Stimulated activated CD8-positive, alpha-beta memory T cell treated with anti-CD3 and anti-CD28 coated beads, Interleukin-12 subunit alpha, Interleukin-12 subunit beta, amount 100 ng/mL, for 1 hour (primary cell): ENCODE data around the gene PBOV1.
"Not testable (repeated sequence)": the region's sequence is repeated elsewhere in the genome, so short reads cannot be mapped to it uniquely, and the experiment has no call there.

Experiments used
- DNase-seq: peaks from one replicate; pipeline ENCODE4 v3.0.0-alpha.2; 2020; ENCODE audit warnings: low read depth

The PBOV1 gene

DNA sequence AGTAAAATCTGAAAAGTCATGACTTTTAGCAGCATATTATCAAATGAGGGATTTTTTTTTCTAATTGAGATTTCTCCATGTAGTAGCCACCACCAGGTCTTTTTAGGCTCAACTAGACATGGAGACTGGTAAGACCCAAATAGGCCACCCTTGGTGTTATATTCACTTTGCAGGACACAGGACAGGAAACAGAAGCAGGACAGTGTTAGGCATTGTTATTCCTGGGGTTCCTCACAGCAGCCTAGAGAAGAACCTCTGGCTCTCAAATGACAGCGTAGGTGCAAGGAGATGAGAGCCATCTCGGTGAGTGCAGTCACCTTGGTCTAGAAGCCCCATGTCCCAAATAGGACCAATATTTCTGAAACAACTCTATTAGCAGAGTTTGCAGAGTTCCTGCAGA, 19.2 kb upstream of the PBOV1 start:
- no peak for DNase-seq

DNA sequence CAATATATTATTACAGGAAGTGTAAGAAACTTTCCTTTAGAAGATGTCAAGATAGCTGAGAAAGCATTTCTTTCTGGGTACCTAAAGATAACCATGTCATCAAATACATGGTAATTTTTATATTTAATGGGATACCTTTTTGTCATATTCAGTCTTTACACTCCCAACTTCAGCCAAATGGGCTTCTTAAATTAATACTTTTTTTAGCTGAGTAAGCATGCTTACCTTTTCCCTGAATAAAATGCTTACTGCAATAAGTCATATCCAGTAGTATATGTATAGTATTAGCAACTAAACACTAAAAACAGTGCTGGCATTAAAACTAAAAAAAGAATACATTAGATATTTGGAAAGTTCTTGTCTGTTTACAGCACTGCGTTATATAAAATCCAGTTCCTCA, 17.4 kb upstream of the PBOV1 start:
- no peak for DNase-seq

DNA sequence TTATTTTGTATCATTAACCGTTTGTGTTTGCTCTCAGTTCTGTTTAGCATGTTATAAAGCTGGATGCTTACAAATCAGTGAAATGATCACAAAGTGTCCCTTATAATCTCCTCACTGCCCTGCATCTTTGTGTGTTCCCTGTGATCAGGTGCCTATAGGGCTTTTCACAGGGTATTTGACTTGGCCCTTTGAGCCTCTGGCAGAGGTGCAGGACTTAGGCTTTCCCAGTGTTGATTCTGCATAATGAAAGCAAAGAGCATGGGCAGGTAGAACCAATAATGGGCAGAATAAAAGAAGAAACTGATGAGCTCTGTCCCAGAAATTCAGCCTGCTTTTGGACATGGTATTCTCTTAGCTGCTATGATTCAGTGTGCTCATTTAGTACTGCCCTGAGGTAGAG, 16.9 kb upstream of the PBOV1 start:
- DNase-seq: no peak

DNA sequence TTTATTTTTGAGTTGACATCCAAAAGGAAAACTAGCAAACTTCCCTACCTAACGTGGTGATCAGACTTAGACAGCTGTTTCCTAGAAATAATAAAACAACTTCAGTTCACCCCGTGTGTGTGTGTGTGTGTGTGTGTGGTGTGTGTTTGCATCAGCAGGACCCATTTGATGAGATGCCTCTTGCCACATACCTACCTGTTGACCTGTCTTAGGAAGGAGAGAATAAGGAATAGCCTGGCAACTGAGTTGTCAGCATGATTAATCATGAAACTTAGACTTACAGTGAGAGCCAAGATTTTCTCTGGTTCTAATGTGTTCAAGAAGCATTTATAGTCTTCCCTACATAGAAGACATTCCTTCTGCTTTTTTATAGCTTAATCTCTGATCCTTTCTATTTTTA, 16.1 kb upstream of the PBOV1 start:
- no peak for DNase-seq

DNA sequence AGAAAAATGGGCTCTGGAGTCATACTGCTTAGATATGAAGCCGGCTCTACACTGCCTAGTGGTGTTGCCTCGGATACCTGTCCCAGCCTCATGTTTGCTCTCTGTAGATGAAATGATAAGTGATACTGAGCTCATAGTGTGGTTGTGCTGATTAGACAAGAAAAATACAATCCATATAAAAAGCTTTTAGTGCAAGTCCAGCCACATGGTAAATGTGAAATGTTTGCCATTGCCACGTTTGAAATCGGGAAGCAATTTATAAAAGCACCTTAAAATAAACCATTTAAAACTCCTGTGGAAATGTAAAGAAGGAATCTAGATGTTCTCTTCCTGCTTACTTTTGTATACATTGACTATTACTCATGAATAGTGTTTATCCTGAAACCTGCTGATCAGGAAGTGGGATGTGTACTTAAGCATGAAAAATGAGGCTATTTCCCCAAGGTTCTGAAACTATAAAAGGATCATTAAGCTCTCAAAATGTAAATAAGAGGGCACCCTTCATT, 13.1 kb upstream of the PBOV1 start:
- DNase-seq: no peak

DNA sequence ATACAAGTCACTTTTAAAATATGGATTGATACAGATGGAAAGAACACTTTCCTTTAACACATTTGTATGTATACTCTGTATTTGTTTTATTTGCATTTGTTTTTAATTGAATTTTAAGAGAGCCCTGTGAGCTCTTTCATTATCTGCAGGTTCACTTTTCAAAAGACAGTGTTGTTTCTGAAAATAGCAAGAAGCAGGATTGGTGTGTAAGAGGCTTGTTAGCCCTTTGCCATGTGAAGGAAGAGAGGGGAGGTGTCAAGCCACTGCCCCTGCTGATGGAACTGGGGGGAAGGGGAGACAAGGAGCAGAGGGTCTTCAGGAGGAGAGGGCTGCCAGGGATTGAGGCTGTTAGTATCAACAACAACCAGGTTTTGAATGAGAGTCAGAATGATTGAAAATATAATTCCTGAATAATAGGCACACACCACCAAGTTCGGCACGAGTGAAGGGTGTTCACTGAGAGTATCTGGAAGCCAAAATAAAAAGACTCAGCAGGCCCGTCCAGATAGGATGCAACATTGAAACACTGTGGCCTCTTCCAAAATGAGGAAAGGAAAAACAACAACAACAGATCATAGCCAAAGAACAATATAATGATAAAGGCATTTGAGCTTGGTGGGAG, 12.6 kb upstream of the PBOV1 start:
- no peak for DNase-seq

DNA sequence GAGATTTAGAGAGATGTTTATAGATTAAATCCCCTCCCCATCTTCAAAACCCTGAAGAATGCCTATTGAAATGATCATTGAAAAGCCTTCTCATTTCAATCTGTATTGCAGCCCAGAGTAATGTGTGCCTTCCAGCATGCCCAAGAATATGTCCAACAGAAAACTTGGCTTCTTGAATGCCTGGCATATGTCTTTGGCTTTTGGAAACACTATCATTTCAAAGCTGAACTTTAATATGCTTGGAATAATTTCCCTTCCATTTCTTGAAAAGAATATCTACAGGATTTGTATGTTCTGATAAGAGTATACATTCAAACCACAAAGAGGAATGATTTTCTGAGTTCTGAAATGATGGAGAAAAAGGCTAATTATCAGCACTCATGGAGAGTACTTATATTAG, 11.9 kb upstream of the PBOV1 start:
- no peak for DNase-seq

DNA sequence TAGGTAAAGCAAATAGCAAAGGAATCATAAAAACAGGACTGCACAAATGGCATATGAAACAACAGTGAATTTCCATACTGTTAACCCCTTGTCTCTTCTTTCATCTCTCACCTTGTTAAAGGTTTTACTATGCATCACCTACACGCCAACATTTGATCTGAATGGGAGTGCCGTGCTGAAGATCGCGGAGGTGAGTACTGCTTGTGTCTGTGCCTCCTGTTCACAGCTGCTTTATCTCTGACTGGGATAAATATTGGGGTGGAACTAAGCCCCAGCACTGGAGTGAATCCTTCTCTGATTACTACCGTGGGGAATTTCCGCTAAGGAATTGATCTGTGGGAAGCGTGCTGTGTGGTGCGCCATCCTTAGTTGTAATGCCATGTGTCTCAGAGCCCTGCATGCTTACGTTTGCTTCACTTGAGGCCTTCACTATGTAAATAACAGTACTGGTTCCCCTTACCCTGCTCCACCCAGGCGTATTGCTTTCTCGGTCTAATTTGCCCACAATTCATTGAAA, 11.4 kb upstream of the PBOV1 start:
- DNase-seq: no peak

DNA sequence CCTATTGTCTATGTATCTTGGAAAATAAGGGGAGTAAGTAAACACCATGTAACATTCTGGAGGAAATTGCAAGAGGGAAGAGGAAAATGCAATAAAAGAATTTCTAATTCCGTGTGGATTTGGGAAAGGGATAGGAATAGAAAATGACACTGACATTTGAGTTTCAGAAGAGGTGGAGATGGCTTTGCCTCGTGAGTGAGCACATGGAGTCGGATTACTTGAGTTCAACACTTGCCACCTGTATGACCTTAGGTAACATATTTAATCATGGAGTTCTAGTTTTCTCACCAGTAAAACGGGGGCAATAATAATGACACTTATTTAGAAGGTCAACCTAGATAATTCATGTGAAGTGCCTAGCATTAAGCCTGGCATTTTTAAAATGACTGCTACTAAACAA, 10.8 kb upstream of the PBOV1 start:
- DNase-seq: no peak

DNA sequence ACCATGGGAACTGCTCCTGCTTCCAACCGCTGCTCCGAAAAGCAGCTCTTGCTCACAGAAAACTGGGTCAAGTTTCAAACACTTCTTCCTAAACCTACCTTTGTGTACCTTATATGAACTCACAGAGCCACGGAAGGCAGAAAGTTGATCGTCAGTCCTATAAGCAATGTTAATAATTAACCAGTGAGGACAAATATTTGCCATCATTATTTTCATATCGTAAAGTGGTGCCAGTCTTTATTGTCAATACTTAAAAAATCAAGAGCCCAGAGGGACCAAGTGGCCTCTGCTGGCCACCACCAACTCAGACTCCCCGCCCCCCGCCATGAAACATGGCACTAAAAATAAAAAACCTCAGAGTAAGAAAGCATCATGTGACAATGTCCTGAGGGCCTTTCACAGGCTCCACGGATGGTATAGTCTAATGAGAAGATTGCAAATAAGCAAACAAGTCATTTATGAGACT, 9.1 kb upstream of the PBOV1 start:
- no peak for DNase-seq

DNA sequence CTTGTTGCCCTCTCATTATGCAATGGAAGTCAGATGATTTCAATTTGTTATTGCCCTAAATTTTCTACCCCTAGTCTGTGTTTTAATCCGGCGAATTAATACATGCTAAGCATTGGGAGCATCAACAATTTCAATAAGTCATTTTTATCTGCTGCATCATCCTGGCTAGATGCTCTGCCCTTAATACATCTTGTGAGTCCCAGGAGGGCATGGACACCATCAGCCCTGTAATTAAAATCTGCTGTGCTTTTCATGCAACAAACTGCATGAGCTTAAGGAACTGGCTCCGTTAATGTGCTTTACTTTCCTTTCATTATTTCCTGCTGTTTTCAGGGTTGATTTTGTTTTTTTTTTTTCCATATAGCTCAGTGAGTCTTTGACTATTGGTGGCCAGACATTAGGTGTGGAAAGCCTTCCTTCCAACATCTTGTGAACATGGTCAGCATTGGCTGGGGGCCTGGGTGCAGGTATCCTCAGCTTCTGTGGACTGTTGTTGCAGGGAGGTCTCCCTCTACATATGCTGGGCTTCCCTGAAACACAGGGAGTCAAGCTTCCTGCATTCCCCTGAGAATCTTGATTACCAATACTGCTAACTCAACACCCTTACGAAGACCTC, 8.5 kb upstream of the PBOV1 start:
- DNase-seq: no peak

DNA sequence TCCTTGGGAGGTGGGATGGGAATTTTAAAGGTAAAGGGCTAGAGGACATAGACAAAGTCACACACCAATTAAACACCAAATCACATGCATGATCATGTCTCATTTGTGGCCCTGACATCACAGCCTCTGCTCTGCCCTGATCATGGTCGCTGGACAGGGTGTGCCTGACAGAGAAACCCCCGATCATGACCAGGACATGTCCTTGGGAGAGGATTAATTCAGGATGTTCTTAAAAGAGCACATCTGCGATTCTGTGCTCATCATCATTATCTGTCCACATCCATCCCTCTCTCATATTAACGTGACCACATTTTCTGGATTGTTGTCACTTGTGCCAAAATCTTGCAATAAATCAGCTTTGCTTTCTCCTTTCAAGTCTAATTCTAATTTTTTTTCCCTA, 7.7 kb upstream of the PBOV1 start:
- DNase-seq: no peak

DNA sequence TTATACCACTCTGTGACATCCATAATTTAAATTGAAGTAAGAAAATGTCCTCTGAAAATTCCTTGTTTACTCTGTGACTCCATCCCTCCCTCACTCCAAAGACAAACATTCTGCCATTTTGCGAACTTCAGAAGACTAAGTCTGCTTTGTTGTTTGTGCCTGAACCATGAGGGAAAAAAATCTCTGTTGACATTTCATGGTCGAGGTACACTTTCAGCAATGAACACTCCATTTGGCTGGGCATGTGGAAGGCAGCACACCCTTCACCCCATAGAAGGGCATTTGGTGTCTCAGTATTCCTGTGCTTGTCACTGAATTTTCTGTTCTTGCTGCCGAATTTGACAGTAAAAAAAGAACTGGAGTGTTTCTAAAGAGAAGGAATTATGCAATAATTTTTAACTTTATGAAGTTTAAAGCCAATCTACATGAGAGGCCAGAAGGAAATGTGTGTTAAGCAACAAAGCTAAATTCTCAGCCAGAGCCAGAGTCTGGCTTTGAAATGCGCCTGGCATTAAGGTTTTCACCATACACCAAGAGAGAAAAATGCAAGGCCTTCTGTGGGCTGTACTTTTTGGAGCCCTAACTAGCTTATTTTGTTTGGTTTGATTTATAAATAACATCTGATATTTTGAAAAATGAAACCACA, 4.7 kb upstream of the PBOV1 start:
- DNase-seq: no peak

DNA sequence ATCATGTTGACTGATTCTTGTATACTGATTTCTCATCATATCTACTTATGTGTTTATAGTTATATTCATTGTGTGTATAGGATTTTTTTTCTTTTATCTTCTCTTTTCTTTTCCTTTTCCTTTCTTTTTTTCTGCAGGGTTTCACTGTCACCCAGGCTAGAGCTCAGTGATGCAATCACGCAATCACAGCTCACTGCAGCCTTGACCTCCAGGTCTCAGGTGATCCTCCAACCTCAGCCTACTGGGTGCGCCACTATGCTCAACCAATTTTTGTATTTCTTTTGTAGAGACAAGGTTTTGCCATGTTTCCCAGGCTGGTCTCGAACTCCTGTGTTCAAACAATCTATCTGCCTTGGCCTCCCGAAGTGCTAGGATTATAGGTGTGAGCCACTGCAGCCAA, 1.6 kb upstream of the PBOV1 start:
- no peak for DNase-seq

DNA sequence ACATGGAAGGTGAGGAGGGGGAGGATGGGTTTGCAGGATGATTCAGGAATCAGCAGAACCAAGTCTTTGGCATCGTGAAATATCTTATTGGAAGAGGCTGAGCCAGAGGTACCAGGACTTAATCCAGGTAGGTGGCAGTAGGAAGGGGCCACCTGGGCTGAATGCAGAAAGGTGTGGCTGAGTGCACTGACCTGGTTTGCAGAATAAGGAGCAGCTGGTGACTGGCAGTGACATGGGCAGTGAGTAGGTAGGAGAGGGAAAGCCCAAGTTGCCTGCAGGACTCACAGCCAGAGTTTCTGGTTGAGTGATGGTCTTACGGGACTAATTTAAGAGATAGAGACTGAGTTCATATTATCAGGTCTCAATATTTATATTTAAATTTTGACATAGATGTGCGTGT, 1.1 kb upstream of the PBOV1 start:
- no peak for DNase-seq

DNA sequence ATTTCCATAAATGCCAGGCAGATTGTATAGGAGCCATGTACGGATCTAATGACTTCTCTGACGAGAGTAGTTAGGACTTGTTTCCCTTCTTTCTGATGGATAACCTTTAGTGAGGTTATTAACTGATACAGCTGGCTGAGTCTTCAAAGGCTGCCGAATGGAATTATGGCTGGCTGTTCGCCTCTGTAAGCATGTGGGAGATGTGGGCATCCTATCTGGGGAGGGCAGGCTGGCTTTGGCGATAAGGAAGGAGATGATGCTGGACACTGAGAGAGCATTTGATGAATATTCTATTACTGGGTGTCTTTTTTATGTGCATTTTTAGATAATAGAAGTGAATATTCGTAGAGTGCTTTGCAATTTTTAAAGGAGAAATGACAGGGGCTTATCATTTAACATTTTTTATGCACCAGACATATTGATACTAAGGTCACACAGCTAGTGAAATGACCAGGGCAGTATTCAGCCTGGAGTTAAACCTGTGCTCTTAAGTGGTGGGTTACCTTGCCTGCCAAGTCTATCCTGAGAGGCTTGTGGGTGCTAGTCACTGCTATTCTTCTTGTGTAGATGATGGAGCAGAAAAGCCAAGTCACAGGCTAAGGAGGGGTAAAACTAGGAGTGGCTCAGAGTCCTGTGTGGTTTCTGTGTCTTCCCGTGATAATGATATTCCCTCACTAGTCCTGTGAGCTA, 3.1 kb downstream of the PBOV1 start:
- no peak for DNase-seq

DNA sequence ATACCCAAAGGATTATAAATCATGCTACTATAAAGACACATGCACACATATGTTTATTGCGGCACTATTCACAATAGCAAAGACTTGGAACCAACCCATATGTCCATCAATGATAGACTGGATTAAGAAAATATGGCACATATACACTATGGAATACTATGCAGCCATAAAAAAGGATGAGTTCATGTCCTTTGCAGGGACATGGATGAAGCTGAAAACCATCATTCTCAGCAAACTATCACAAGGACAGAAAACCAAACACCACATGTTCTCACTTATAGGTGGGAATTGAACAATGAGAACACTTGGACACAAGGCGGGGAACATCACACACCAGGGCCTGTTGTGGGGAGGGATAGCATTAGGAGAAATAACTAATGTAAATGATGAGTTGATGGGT, 5.8 kb downstream of the PBOV1 start:
- not testable (repeated sequence) for DNase-seq

DNA sequence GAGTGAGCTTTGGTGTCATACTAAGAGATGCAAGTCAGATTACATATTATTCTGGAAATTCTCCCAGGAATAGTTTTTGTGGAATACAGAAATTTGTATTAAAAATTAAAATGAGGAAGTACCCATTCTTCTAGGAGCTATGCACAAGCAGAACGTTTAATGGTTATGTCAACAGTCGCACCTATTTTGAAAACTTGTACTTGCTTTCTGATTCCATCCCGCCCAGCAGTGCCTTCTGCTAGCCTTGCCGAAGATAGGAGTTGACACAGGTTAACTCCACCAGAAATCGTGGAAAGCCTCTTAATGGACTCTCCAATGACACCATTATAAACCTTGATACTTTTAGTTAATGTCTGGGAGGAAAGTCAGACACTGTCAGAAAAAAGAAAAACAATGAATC, 6.7 kb downstream of the PBOV1 start:
- no peak for DNase-seq

DNA sequence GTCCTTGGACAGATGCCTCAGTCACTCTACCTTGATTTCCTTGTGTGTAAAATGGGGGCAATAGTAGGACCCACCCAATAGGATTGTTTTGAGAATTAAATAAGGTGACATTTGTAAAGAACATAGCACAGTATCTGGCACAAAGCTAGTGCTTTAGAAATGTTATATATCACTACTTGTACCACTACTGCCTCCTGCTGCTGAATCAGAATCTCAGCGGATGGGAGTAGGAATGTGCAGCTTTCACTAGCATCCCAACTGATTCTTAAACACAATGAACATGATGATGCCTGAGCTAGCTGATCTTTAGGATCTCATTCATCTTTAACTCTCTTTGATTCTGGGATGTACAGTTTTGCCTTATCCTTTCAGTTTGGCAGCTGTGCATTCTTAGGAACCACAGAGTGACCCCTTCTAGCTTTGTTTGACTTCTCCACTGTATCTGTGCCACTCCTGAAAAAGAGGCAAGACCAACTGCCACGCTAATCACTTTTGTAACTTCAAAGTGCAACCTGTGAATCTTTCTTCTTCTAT, 7.2 kb downstream of the PBOV1 start:
- DNase-seq: no peak

DNA sequence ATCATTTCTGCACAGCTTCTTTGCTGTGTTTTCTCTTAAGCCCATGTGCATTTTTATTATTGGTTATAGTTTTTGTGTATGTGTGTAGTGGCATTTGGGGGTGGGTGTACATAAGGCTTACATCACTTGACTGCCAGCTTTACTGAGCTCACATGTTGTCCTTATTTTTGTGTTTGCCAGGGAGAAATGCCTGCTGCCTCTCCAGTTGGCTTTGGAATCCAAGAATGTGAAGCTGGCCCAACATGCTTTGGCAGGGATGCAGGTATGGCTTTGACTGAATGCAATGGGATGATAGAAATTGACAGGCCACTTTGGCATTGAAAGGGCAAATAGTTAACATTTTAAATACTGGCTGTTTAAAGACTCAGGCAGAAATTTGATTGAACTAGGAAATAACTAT, 11.4 kb downstream of the PBOV1 start:
- no peak for DNase-seq

DNA sequence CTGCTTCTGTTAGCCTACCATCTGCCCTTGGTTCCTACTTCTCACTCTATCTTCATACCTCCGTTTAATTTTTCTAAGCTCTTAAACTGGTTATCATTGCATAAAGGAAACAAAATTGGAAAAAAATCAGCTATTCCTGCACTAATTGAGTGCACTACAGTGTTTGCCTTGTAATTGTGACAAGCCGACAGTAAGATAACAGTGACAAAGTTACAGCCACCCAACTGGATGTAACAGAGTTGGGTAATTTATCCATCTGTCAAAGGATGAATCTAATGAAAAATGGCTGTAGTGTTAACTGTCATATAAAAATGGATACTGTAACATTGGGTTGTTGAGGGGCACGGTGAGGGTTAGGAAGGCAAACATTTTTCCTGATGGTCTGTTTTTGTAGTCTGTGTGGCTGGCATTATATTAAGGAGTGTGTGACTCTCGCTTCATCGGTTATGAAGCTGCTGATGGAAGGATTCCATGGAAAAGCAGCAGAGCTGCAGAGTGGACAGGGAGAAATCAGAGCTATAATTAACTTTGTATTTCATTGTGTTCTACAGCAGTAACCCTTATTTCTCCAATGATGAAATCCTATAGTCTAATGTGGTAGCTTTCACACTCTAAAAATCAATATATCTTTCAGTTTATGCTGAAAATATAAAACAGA, 12.7 kb downstream of the PBOV1 start:
- DNase-seq: no peak

DNA sequence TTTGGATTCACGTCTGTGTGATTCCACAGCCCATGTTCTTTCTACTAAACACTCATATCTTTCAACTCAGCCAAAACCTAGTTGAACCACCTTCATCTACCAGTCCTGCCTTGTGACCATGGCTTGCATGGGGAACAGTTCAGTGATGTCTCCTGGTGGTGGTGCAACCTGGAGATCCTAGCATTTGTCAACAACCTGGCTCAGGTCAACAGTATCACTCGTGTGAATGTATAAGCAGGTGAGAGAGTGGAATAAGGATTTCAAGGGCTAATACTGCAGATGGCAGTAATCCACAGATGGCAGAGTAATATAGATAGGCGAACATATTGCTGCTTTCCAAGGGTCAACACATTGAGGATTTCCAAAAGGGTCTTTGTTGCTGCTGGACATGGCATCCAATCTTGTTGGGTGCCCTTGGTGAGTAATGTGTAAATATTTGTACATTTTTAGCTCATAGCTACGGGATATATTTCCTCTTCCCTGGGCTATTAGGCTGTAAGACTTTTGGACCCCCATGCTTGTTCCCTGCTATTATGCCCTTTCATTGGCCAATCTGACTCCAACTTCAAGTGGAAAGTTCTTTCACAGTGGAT, 13.4 kb downstream of the PBOV1 start:
- no peak for DNase-seq
